SU-DHL-6 (cell line): ENCODE data around the gene CPED1.

Source experiments
- H2AFZ ChIP-seq: fragments of 200-600 bp; sonication (generic); 2 replicates; pipeline ENCODE4 v1.6.1; 2014; ENCODE audit warnings: low read depth, mild to moderate bottlenecking, moderate library complexity, mixed read lengths, antibody characterized with exemption, low read length; ENCODE audit not compliant: severe bottlenecking
- H3F3A ChIP-seq: fragments of 200-600 bp; shearing (Covaris generic); 2 replicates; pipeline ENCODE4 v1.6.0; 2016; ENCODE audit warnings: antibody characterized with exemption, mild to moderate bottlenecking; ENCODE audit not compliant: insufficient read depth
- H3K27ac ChIP-seq: fragments of 200-600 bp; sonication (generic); 2 replicates; pipeline ENCODE4 v1.5.1; 2016; ENCODE audit warnings: low read depth, mild to moderate bottlenecking, low read length, moderate library complexity, mixed read lengths
- H3K27me3 ChIP-seq: fragments of 200-600 bp; sonication (generic), shearing (Covaris generic); 2 replicates; pipeline ENCODE4 v1.6.0; 2014; ENCODE audit warnings: mild to moderate bottlenecking, low read length
- H3K36me3 ChIP-seq: fragments of 200-600 bp; sonication (generic); 2 replicates; pipeline ENCODE4 v1.6.1; 2014; ENCODE audit warnings: mild to moderate bottlenecking, low read length, mixed read lengths
- H3K4me2 ChIP-seq: fragments of 300-600, 200-600 bp; shearing (Covaris generic), sonication (generic); 2 replicates; pipeline ENCODE4 v1.6.0; 2014; ENCODE audit warnings: low read length, low read depth, mild to moderate bottlenecking; ENCODE audit not compliant: poor library complexity, severe bottlenecking
- H3K4me3 ChIP-seq: fragments of 200-600 bp; sonication (generic); 2 replicates; pipeline ENCODE4 v1.5.1; 2014; ENCODE audit warnings: antibody characterized with exemption, low read length, mild to moderate bottlenecking, mixed read lengths; ENCODE audit not compliant: insufficient read depth, poor library complexity, severe bottlenecking
- H3K79me2 ChIP-seq: fragments of 200-600 bp; sonication (generic); 2 replicates; pipeline ENCODE4 v1.6.1; 2014; ENCODE audit warnings: mild to moderate bottlenecking, low read length, moderate library complexity; ENCODE audit not compliant: insufficient read depth
- H3K9ac ChIP-seq: fragments of 200-600 bp; sonication (generic); 2 replicates; pipeline ENCODE4 v1.7.0; 2014; ENCODE audit warnings: mild to moderate bottlenecking, low read length
- H3K9me2 ChIP-seq: fragments of 200-600 bp; sonication (generic); replicated peaks from 2 replicates; pipeline ENCODE4 v1.6.1; 2014; ENCODE audit warnings: low read length; ENCODE audit not compliant: insufficient read depth
- H3K9me3 ChIP-seq: fragments of 200-600 bp; sonication (generic); 2 replicates; pipeline ENCODE4 v1.6.1; 2014; ENCODE audit warnings: low read length, mixed read lengths; ENCODE audit not compliant: insufficient read depth
- H4K20me1 ChIP-seq: fragments of 200-600 bp; sonication (generic); 2 replicates; pipeline ENCODE4 v1.6.1; 2014; ENCODE audit warnings: low read depth, mild to moderate bottlenecking, antibody characterized with exemption, low read length, moderate library complexity, mixed read lengths
- CTCF ChIP-seq: fragments of 200-600 bp; sonication (generic); IDR thresholded peaks from one replicate; pipeline ENCODE4 v1.5.1; 2017; ENCODE audit warnings: antibody characterized with exemption, mild to moderate bottlenecking, low read length, moderate library complexity; ENCODE audit not compliant: insufficient read depth, poor library complexity, severe bottlenecking
- EZH2phosphoT487 ChIP-seq: fragments of 200-600 bp; sonication (generic), shearing (Covaris generic); conservative IDR thresholded peaks from 2 replicates; pipeline ENCODE4 v1.6.1; 2018; ENCODE audit warnings: mild to moderate bottlenecking, antibody characterized with exemption, low read length, moderate library complexity, mixed read lengths

Gene CPED1

GRCh38 chr7:120950539-120951308 is 37.8 kb upstream of the CPED1 start, which contains the start of gene ING3:
TSS of gene ING3 (plus strand) at chr7:120950777. CDS start at chr7:120950897, 120 bp downstream.
- Histone ChIP-seq H3K9me2 (no peaks in the 10 kb centered on the region), H3K27me3 (no peaks in the 10 kb centered on the region), H2AFZ (peak within 1 kb of the TSS; percentile 85), H3F3A (0 out of 2 replicates have a peak, but pooled peaks cover 3% of the 10 kb centered on the region), H3K4me2 (peak within 1 kb of the TSS; percentile 87), H3K27ac (peak within 1 kb of the TSS; percentile 88), H4K20me1 (no peaks in the 10 kb centered on the region), H3K9me3 (no peaks in the 10 kb centered on the region), H3K4me3 (peak within 1 kb of the TSS; percentile 94), H3K79me2 (peaks cover 21% of the 10 kb centered on the region), H3K36me3 (peaks cover 27% of the 10 kb centered on the region), H3K9ac (peak within 1 kb of the TSS; percentile 83)
- TF ChIP-seq EZH2phosphoT487 (no peak), CTCF (no peak)

- Histone ChIP-seq H3K27me3 (no peaks in the 10 kb centered on the region), H3K9me2 (no peaks in the 10 kb centered on the region), H3K27ac (peak overlapping the region; percentile 88), H3F3A (0 out of 2 replicates have a peak, but pooled peaks cover 3% of the 10 kb centered on the region), H4K20me1 (no peaks in the 10 kb centered on the region), H3K79me2 (peaks cover 21% of the 10 kb centered on the region), H3K9ac (peak overlapping the region; percentile 83), H3K4me2 (peak overlapping the region; percentile 87), H3K36me3 (peaks cover 33% of the 10 kb centered on the region), H3K9me3 (no peaks in the 10 kb centered on the region), H3K4me3 (peak overlapping the region; percentile 94), H2AFZ (peak overlapping the region; percentile 49)
- TF ChIP-seq EZH2phosphoT487 = no peak
- TF ChIP-seq CTCF = no peak
Measured at GRCh38 chr7:120951309-120951699, 37.2 kb upstream of the CPED1 start.

GRCh38 chr7:120951826-120952225 is 36.7 kb upstream of the CPED1 start:
- TF ChIP-seq EZH2phosphoT487 (no peak), CTCF (no peak)
- peak overlapping the region; percentile 88 for H3K27ac ChIP-seq
- H3K9me2 ChIP-seq = no peaks in the 10 kb centered on the region
- H3F3A ChIP-seq = 0 out of 2 replicates have a peak, but pooled peaks cover 3% of the 10 kb centered on the region
- H2AFZ ChIP-seq = no peak overlapping the region
- H3K27me3 ChIP-seq = no peaks in the 10 kb centered on the region
- H3K4me3 ChIP-seq = peak overlapping the region; percentile 94
- H4K20me1 ChIP-seq = no peaks in the 10 kb centered on the region
- H3K4me2 ChIP-seq = peak overlapping the region; percentile 87
- H3K79me2 ChIP-seq = peaks cover 21% of the 10 kb centered on the region
- peaks cover 36% of the 10 kb centered on the region for H3K36me3 ChIP-seq
- H3K9me3 ChIP-seq = no peaks in the 10 kb centered on the region
- peak overlapping the region; percentile 83 for H3K9ac ChIP-seq
